Measurements from ENCODE around the gene COL18A1.
"Not testable (repeated sequence)": the region's sequence is repeated elsewhere in the genome, so short reads cannot be mapped to it uniquely, and the experiment has no call there.

Gene COL18A1

DNA sequence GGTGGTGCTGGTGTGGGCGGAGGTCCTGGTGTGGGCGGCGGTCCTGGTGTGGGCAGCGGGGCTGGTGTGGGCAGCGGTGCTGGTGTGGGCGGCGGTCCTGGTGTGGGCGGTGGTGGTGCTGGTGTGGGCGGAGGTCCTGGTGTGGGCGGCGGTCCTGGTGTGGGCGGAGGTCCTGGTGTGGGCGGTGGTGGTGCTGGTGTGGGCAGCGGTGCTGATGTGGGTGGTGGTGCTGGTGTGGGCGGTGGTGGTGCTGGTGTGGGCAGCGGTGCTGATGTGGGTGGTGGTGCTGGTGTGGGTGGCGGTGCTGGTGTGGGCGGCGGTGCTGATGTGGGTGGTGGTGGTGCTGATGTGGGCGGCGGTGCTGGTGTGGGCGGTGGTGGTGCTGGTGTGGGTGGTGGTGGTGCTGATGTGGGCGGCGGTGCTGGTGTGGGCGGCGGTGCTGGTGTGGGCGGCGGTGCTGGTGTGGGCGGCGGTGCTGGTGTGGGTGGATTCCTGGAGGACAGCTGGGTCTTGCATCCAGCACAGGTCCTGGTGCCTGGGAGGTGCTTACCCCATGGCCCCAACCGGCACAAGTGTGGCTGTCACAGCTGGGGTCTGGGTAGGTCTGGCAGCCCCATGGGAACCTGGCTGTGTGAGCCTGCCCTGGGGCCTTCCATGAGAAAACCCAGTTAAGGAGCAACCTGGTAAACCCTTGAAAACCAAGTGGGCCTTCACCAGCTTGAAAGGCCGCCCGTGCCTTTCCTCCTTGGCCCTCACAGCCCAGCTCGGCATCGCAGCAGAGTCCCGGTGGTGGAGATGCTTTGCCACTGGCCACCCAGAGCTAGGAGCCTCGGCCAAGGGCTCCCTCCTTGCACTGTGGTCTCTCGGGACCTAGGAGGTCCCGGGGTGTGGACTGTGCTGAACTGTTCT, 38.0 kb downstream of the COL18A1 start:
- not testable (repeated sequence) for DNase-seq

DNA sequence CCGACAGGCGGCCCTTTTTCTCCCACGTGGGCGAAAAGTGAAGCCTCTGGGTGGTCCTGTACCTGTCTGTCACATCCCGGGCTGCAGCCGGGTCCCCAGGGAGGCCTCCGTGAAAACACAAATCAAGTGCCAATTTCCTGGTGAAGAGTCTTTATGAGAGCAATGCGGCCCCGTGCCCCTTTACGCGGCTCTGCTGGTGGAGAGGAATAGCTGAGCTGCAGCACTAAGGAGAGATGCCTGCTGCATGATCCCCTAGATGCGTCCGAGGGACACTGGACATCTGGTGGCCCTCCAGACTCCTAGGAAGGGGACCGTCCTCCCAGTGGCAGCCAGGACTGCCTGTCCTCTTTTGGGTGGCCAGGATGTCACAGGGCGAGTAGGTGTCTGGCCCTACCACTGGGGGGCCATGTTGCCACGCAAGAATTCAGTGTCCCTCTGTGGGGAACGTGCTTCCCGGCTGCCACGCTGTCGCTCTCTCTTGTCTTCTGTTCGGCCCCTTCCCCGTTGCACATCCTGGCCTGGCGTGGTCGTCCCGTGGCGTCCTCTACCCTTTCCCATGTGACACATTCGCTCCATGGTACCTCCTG, 38.7 kb downstream of the COL18A1 start:
- DNase-seq = no peak

DNA sequence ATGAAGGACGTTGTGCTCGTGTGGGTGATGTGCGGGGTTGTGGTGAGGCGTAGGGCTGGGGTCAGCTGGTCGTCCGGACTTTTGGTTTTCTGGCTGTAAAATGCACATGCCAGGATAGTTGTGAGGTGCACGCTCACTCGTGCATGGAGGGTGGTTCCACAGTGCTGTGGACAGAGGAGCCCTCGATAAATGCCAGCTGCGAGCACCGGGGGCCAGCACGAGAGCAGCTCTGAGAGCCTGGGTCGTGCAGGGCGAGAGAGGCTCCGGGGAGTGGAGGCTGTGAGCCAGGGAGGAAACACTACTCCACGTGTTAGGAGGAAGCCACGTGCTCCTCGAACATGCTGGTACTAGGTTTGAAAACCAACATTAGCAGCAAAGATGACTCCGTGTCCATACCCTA, 39.4 kb downstream of the COL18A1 start:
- DNase-seq = no peak

DNA sequence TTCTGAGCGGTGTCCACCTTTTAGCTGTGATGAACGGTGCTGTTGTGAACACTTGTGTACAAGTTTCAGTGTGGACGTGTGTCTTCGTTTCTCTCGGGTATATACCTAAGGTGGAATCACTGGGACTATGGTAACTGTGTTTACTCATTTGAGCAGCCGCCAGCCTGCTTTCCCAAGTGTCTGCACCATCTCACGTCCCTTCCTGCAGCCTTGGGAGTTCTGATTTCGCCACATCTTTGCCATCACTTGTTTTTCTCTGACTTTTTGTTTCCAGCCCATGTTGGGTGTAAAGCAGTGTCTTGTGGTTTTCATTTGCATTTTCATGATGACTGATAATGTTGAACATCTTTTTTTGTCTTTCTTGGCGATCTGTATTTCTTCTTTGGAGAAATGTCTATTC, 40.4 kb downstream of the COL18A1 start:
- DNase-seq = no peak

DNA sequence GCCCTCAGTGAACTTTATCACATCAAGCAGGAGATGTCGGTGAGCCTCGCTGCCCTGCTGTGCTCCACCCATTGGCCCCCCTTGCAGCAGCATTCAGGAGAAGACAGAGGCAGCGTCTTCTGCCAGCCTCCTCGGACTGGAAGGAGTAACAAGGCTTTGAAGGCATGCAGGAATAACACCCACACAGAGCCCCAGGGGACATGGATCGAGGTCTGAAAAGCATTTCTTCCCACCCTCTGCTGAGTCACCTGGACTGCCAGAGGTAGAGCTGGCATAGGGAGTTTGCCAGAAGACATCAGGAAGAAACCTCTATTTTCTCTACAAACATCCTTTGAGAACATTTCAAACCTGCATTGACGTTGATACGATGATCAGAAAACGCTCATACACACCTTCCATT, 42.9 kb downstream of the COL18A1 start:
- no peak for DNase-seq

DNA sequence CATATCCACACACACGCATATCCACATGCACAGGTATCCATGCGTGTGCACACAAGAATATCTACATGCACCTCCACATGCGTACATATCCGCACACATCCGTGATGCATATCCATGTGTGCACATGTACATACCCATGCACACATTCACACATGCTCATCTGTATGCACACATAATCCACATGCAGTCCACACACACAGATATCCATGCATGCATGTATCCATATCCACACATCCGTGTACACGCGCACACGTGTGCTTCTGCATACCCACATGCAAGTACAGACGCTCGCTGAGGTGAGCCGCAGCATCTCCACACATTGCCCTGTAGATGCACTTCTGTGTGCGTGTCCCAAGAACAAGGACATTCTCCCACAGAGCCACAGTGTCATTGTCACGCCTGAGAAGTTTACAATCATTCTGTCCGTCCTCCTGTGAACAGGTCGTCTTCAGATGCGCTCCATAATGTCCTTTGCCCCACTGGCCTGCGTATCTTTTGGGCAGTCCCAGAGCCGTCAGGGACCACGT, 43.4 kb downstream of the COL18A1 start:
- no peak for DNase-seq

DNA sequence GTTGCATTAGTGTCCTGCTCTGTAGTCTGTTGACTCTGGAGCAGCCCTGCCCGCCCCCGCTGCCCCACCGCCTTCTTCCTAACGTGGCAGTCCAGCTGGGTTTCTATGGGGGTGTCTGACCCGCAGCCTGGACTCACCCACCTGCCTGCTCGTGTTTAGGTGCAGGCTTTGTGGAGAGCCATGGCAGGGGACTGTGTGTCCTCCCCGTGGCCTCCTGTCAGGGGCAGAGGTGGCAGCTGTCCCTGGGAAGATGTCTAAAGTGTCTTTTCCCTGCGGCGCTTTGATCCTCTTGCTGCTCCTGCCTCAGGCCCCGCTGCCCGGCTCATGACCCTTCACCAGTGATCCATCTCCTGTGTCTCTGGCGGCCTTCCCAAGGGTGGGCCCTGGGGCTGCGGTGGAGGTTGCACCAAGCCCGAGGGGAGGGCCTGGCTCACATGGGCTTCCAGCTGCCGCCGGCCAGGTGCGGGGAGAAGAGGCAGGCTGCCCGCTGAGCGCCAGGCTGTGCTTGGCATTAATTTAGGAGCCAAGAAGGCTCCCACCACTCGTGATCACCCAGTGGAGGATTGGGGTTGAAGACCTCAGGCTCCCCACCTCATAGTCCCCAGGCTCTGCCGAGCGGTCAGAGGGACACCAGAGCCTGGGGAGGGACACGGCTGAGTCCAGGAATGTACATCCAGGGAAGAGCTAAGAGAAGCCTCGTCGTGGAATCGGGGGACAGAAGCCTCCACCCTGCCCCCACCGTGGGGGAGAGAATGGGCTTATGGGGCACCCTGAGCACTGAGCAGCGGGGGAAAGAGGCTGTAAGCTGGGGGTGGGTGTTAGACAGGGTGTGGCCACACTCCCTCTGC, 44.1 kb downstream of the COL18A1 start:
- no peak for DNase-seq

DNA sequence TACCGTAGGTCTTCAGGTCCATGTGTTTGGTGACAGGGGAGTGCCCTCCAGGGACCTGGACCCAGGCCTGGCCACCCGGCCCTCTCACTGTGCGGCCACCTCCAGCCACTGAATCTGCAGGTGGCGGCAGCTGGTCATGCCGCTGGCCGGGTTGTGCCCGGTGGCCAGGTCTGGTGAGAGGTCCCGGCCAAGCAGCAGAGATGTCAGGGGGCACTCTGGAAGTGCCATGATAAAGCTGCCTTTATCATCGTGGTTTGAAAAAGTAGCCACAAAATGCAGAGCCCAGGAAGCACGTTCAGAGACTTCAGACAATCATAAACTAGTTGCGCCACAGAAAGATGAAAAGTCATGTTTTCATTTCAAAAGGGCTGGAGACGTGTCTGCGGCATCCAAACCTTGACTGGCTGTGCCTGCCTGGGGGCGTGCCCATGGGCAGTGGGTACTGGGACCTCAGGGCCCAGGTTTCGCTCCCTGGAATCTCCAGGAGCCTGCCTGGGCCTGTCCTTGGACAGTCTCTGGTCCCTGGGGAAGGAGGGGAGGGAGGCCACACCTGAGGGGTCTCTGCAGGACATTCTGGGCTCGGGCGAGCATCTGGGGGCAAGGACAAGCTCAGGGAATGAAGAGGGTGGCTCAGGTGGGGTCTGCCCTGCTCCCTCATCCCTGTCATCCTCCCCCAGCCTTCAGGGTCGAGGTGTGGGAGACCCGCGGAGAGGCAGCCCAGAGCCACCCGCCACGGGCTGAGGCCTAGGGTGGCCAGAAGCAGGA, 44.9 kb downstream of the COL18A1 start:
- no peak for DNase-seq

- no peak for DNase-seq
These were observed 45.6 kb downstream of the COL18A1 start for GRCh38 chr21:45450423-45451090.

- no peak for DNase-seq
These were observed 46.3 kb downstream of the COL18A1 start for GRCh38 chr21:45451091-45451740.

DNA sequence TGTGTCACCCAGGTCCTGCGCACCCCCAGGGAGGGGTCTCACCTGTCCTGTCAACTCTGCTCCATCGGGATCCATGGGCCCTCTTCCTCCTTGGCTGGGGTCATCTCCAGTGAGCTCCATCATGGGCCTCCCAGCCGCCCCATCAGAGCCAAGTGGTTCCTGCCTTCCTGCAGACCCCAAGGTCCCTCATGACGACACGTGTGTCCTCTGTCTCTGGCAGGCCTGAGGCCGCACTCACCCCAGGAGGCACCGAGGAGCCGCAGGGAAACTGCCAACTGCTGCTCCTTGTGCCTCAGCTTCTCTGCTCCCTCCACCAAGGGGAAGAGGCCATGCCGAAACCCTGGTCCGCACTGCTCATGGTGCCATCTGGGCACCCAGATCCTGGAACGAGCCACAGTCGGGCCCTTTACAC, 46.8 kb downstream of the COL18A1 start:
- no peak for DNase-seq

- no peak for DNase-seq
These were observed 47.8 kb downstream of the COL18A1 start for GRCh38 chr21:45452696-45453307.

DNA sequence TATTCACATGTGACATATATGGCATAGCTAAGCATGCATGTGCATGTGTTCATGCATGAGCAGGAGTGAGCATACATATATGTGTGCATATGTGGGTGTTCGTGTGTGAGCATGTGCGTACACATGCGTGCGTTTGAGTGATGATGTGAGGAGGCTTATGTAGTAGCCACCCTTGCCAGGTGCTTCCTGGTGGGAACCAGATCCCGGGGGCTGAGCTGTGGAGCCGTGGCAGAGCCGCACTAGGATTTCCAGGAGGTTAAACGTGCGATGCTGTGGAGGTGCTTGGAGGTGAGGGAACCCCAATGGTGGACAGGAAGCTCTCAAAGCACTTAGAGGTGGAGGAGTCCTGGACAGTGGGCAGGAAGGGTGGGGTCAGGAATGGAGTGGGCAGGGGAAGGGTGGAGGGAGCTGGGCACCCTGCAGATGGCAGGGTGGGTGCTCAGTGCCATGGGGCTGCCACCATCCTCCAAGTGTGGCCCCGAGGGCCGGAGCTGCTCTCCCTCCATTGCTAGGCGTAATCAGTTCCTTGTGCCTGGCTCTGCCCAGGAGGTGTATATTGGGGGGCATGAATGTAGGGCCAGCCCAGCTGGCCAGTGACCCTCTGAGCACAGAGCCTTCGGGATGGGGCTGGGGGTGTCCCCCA, 48.5 kb downstream of the COL18A1 start:
- DNase-seq = no peak

DNA sequence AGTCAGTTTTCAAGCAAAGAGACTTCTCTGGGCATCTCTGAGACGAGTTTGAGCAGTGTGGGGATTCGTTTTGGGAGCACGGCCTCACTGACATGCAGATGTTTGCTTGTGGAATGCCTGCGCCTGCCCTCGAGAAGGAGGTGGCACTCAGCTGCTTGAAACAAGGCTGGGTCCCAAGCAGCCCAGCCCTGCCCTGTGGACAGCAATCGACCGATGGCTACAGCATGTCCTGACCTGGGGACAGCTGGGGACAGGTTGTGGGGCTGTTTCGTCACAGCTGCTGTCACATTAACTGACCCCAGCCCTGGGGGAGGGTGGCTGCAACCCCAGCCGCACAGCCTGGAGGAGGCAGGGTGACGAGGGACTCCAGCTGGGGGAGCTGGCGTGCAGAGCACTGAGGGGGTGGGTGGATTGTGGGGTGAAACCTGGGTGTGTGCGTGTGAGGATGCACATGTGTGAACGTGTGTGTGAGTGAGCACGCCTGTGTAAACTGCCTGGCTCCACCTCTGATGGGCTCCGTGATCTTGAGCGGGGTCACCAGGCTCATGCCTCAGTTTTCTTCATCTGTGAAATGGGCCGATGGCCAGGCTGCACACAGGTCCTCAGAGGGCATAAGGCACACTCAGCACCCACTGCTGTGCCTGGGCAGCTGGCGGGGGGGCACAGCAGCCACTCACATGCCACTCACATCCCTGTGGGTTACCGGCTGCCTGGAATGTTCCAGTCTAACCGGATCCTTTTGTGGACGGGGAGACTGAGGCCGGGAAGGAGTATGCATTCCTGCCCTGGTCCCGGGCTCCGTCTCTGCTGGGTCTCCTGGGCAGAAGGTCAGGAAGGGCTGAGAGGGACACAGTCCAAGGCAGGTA, 49.3 kb downstream of the COL18A1 start:
- DNase-seq = no peak

DNA sequence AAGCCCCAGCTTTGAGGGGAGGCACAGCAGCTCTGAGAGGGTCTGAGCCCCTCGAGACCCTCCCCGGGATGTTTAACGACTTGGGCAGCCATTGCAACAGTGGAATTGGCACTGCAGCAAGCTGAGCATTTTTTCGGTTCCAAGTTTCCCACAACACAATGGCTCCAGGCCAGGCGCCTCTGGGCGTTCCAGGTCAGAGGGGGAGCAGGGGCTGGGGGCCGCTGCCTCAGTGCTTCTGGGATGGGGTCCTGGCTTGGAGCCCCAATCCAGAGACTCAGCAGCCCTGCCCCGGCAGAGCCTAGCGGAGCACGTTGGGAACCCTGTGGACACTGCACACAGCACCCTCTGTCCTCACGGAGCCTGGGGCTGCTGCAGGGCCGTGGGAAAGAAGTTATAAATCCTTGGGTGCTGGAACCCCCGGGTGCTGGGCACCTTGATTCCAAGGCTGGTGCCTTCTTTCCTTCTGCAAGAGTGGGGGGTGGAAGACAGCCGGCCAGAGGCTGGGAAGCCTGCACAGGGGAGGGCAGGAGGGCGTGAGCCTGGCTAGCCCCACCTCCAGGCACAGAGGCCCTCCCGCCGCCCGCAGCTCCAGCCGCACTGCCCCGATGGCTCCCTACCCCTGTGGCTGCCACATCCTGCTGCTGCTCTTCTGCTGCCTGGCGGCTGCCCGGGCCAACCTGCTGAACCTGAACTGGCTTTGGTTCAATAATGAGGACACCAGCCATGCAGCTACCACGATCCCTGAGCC, 50.1 kb downstream of the COL18A1 start:
- no peak for DNase-seq

GRCh38 chr21:45455674-45456583, 51.0 kb downstream of the COL18A1 start:
- no peak for DNase-seq

GRCh38 chr21:45456584-45457160, 51.7 kb downstream of the COL18A1 start:
- DNase-seq = no peak

Measured in CD4-positive, alpha-beta T cell treated with Interleukin-1 beta for 1 hour (primary cell).